ENCODE measurements around the gene MARVELD2.
"Not testable (repeated sequence)": the region's sequence is repeated elsewhere in the genome, so short reads cannot be mapped to it uniquely, and the experiment has no call there.

MARVELD2 gene

DNA sequence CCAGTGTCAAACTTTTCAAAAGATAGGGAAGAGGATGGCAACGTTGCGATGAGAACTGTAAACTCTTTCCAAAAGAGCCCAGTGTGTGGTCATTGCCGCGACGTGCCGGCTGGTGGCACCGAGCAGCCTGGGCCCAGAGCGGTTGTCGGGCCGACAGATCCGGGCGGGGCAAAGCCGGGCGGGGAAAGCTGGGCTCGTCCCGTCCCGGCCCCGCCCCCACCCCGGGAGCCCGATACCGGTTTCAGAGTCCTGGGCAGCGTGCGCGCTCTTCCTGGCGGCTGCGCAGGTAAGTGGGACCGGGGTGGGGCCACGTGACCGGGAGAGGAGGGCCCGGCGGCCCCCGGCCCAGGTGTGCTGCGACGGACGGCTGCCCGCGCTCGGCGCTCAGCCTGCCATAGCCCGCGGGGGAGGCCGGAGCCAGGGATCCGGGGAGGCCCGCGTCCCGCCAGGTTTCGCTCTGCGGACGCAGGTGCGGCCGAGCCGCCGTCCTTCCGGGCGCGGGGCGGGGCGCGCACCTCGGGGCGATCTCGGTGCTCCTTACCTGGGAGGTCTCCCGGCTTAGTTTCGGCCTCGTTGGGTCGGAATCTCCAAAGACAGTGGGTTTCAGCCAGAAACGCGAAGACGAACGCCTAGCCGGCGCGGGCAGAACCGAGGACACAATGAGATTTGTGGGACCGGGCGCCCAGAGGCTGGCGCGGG lies at the start of gene MARVELD2:
Gene MARVELD2, plus strand, starts transcription at position 232 of the 699 bp plus-strand sequence. CDS start 4,270 bp downstream, outside the sequence.
- Histone ChIP-seq H3K9me3 (ENCODE audit: severe bottlenecking) (peaks cover 2% of the 10 kb centered on the region), H3K27me3 (ENCODE audit: insufficient read depth, low read depth, severe bottlenecking) (no peaks in the 10 kb centered on the region), H3K36me3 (peaks cover 8% of the 10 kb centered on the region), H3K27ac (peak within 1 kb of the TSS; percentile 69), H3K4me3 (ENCODE audit: low read depth, low read length) (peak within 1 kb of the TSS; percentile 71)
- peak; percentile 53; the same call in 1 of the 2 replicates for TF ChIP-seq CTCF (IDR thresholded peaks at IDR 0.05; ENCODE audit: low read depth, low read length)
- peak; percentile 92 for DNase-seq

GRCh38 chr5:69367697-69368279 lies 47.1 kb upstream of the MARVELD2 start:
- no peak for DNase-seq
- no peaks in the 10 kb centered on the region for H3K9me3 ChIP-seq (ENCODE audit: severe bottlenecking)
- H3K4me3 ChIP-seq (ENCODE audit: low read depth, low read length): peak overlapping the region; percentile 91
- no peak for TF ChIP-seq CTCF (IDR thresholded peaks at IDR 0.05; ENCODE audit: low read depth, low read length)
- H3K27me3 ChIP-seq (ENCODE audit: insufficient read depth, low read depth, severe bottlenecking): no peaks in the 10 kb centered on the region
- no peak overlapping the region for H3K27ac ChIP-seq
- peaks cover 38% of the 10 kb centered on the region for H3K36me3 ChIP-seq

- H3K27ac ChIP-seq: peak overlapping the region; percentile 100
- H3K4me3 ChIP-seq (ENCODE audit: low read depth, low read length): peak overlapping the region; percentile 91
- no peak for TF ChIP-seq CTCF (IDR thresholded peaks at IDR 0.05; ENCODE audit: low read depth, low read length)
- H3K27me3 ChIP-seq (ENCODE audit: insufficient read depth, low read depth, severe bottlenecking): no peaks in the 10 kb centered on the region
- no peak for DNase-seq
- no peaks in the 10 kb centered on the region for H3K9me3 ChIP-seq (ENCODE audit: severe bottlenecking)
- peaks cover 31% of the 10 kb centered on the region for H3K36me3 ChIP-seq
These were observed 46.2 kb upstream of the MARVELD2 start for GRCh38 chr5:69368458-69369339.

- no peak for TF ChIP-seq CTCF (IDR thresholded peaks at IDR 0.05; ENCODE audit: low read depth, low read length)
- DNase-seq: peak; percentile 95
- Histone ChIP-seq H3K36me3 (peaks cover 30% of the 10 kb centered on the region), H3K9me3 (ENCODE audit: severe bottlenecking) (no peaks in the 10 kb centered on the region), H3K27me3 (ENCODE audit: insufficient read depth, low read depth, severe bottlenecking) (no peaks in the 10 kb centered on the region), H3K27ac (peak within 1 kb of the TSS; percentile 100), H3K4me3 (ENCODE audit: low read depth, low read length) (peak within 1 kb of the TSS; percentile 91)
These were observed 45.4 kb upstream of the MARVELD2 start, which contains the start of the genes AK6, RAD17 and TAF9 for GRCh38 chr5:69369340-69370121. Gene AK6, minus strand, starts transcription at chr5:69369520. Its CDS starts 30 bp downstream, at chr5:69369490. Gene RAD17, plus strand, starts transcription at chr5:69369818. Its CDS starts 2,391 bp downstream, at chr5:69372209. Gene TAF9, minus strand, starts transcription at chr5:69369520. Its CDS starts 3,783 bp downstream, at chr5:69365737.

DNA sequence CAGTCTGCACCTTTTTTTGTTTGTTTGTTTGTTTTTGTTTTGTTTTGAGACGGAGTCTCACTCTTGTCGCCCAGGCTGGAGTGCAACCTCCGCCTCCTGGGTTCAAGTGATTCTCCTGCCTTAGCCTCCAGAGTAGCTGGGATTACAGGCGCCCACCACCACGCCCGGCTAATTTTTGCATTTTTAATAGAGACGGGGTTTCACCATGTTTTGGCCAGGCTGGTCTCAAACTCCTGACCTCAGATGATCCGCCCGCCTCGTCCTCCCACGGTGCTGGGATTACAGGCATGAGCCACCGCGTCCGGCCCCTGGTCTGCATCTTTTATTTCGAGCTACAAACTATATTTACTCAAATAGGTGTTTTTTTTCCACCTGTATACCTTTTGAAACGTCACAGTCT lies 44.6 kb upstream of the MARVELD2 start:
- peak overlapping the region; percentile 100 for H3K27ac ChIP-seq

More for the DNA sequence above, 44.6 kb upstream of the MARVELD2 start:
- H3K9me3 ChIP-seq (ENCODE audit: severe bottlenecking); H3K27me3 ChIP-seq (ENCODE audit: insufficient read depth, low read depth, severe bottlenecking): not testable (repeated sequence)
- peak overlapping the region; percentile 91 for H3K4me3 ChIP-seq (ENCODE audit: low read depth, low read length)
- H3K36me3 ChIP-seq: peaks cover 30% of the 10 kb centered on the region
- DNase-seq: peak; percentile 41

Data from WERI-Rb-1 (cell line).